HG03039 (cell line): ENCODE measurements around the gene GFAP.

Source experiments
- ATAC-seq: cut with Tn5 transposase; IDR thresholded peaks from one replicate; pipeline ENCODE4 v1.9.1; 2021; ENCODE audit warnings: mild to moderate bottlenecking, moderate library complexity; ENCODE audit not compliant: unreplicated experiment

GFAP gene

GRCh38 chr17:44867841-44868240 lies 47.5 kb downstream of the GFAP start:
- ATAC-seq, result no peak

- no peak for ATAC-seq
Measured at GRCh38 chr17:44865931-44866330, 49.4 kb downstream of the GFAP start.

GRCh38 chr17:44865231-44865660 lies 50.1 kb downstream of the GFAP start:
- ATAC-seq, result no peak

- no peak for ATAC-seq
Measured at GRCh38 chr17:44864831-44865230, 50.5 kb downstream of the GFAP start.

GRCh38 chr17:44863061-44863918 lies 52.0 kb downstream of the GFAP start:
- no peak for ATAC-seq

GRCh38 chr17:44862278-44862914 lies 52.9 kb downstream of the GFAP start:
- ATAC-seq, result no peak

- no peak for ATAC-seq
Measured at GRCh38 chr17:44859701-44860100, 55.6 kb downstream of the GFAP start.

GRCh38 chr17:44854192-44854591 lies 61.1 kb downstream of the GFAP start:
- ATAC-seq, result no peak
